GM18951 (cell line): ENCODE data around the gene FOSL1.
A peak's percentile ranks its signal among the peaks of the same experiment; 100 is the strongest.
"Not testable (repeated sequence)": the region's sequence is repeated elsewhere in the genome, so short reads cannot be mapped to it uniquely, and the experiment has no call there.

ENCODE experiments used
- POLR2A ChIP-seq: IDR thresholded peaks from 4 replicates; pipeline ENCODE4 v1.6.1; 2011; ENCODE audit warnings: mild to moderate bottlenecking; ENCODE audit not compliant: insufficient read length, insufficient read depth; ENCODE audit errors: extremely low read depth
- in situ Hi-C: fragments of 300-500 bp; cut with MboI; formaldehyde crosslinking; loops from one replicate; pipeline ENCODE4 v1.12.0; 2022; ENCODE audit warnings: low sequenced_read_pairs, mixed read lengths, inconsistent platforms; ENCODE audit not compliant: unreplicated experiment

The FOSL1 gene

GRCh38 chr11:65850217-65851082, 49.7 kb downstream of the FOSL1 start:
- TF ChIP-seq POLR2A = peak; percentile 9
- in situ Hi-C loops = no loop called here

GRCh38 chr11:65849771-65850216, 50.4 kb downstream of the FOSL1 start:
- in situ Hi-C loops = no loop called here
- no peak for TF ChIP-seq POLR2A

- in situ Hi-C loops = no loop called here
- no peak for TF ChIP-seq POLR2A
These were observed 50.8 kb downstream of the FOSL1 start for GRCh38 chr11:65849366-65849765.

- in situ Hi-C loops = not testable (repeated sequence)
These were observed 51.5 kb downstream of the FOSL1 start for GRCh38 chr11:65848693-65849092.

GRCh38 chr11:65847746-65848145, 52.4 kb downstream of the FOSL1 start:
- in situ Hi-C loops = no loop called here
- TF ChIP-seq POLR2A = no peak

- in situ Hi-C loops = no loop called here
- no peak for TF ChIP-seq POLR2A
These were observed 55.8 kb downstream of the FOSL1 start for GRCh38 chr11:65844231-65844872.

GRCh38 chr11:65843811-65844210, 56.4 kb downstream of the FOSL1 start:
- in situ Hi-C loops = no loop called here
- TF ChIP-seq POLR2A = no peak

GRCh38 chr11:65842144-65842543, 58.0 kb downstream of the FOSL1 start:
- TF ChIP-seq POLR2A = no peak
- in situ Hi-C loops = no loop called here
